Fibroblast of peridontal ligament (primary cell): ENCODE measurements around the gene MAGI3.
"Not testable (repeated sequence)": the region's sequence is repeated elsewhere in the genome, so short reads cannot be mapped to it uniquely, and the experiment has no call there.

Source experiments
- DNase-seq: peaks from one replicate; pipeline ENCODE4 v3.0.0-alpha.2; 2010; ENCODE audit errors: extremely low read depth

The MAGI3 gene

GRCh38 chr1:113515498-113515897 is 125.2 kb downstream of the MAGI3 start:
- no peak for DNase-seq

DNA sequence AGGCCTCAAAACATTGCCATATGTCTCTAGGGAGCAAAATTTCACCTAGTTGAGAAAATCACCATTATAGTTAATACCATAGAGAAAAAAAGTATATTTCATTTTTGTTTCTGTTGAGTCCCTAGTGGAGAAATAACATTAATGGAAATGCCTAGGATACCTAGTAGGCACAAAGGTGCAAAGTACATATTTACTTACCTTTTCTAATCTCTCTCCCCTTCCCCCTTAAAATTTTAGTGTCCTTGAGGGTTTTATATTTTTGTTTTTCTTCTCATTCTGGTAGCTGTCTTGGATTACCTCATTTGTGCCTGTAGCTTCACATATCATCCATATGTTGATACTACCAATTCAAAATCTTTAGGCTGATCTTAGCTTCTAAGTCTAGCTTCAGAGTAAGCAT is 127.0 kb downstream of the MAGI3 start:
- DNase-seq = no peak

GRCh38 chr1:113517983-113518382 is 127.7 kb downstream of the MAGI3 start:
- no peak for DNase-seq

- peak; percentile 49 for DNase-seq
Observed at GRCh38 chr1:113519556-113519955, 129.2 kb downstream of the MAGI3 start.

- peak; percentile 27 for DNase-seq
Observed at GRCh38 chr1:113530021-113530420, 139.7 kb downstream of the MAGI3 start.

DNA sequence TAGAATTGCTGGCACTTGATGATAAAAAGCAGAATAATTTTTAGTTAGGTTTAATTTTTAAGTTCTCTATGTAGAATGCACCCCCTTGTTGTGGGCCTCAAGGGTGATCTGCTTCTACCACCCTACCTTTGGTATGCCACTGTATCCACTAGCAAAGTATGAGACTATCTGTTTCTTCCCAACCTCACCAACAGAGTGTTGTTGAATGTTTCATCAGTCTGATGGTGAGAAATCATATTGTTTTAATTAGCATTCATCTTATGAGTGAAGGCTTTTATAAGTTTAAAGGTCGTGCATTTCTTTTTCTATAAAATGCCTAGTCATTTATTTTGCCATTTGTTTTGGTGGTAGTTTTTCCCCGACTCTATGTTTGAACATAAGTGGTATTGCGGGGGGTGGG is 141.0 kb downstream of the MAGI3 start:
- DNase-seq = peak; percentile 43

- DNase-seq = no peak
Observed at GRCh38 chr1:113533061-113533460, 142.7 kb downstream of the MAGI3 start.

DNA sequence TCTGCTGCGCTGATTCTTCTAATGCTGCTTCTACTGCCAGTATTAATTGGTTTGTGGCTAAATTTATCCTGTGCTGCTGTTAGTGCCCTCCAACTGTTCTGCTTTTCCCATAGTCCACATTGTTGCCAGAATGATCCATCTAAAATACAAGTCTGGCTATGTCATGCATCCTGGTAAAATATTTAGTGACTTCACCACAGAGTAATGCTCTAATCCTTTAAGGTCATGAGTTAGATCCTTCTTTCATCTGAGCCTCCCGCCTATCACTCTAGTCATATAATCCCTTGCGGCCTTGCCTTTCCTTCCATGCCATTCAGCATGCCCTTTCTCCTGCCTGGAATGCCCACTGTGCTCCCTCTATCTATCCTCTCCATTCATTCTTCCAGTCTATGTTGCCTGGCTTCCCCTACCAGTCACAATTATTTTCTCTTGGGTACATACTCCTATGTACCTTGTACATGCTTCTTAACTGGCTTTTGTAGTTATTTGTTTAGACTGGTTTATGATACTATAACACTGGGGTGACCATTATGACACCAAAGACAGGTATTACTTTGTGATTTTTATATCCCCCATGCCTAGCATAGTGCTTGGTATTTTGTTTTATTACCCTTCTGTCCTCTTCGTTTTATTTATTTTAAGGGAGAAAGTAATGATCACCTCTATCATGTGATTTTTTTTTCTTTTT is 144.0 kb downstream of the MAGI3 start:
- DNase-seq = peak; percentile 81

GRCh38 chr1:113534875-113535274 is 144.6 kb downstream of the MAGI3 start:
- DNase-seq = peak; percentile 86

- peak; percentile 78 for DNase-seq
Observed at GRCh38 chr1:113536182-113536780, 146.0 kb downstream of the MAGI3 start.

DNA sequence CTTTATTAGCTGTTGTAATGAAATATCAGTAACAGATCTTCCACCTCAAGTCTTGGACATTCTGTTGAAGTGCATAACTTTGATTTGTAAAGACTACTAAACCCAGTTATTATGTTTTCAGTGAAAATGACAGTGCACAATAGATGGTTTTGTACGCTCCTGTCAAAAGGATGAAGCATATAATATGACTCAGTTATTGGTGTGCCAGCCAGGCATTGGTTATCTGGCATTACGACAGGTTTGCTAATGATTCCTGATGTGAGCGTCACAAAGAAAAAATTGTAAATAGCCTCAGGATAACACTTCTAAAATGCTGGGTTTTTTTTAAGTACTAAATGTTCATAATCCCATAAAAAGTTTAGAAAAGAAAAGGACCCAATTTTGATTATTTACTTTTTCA is 147.9 kb downstream of the MAGI3 start:
- DNase-seq = no peak

- DNase-seq = no peak
Observed at GRCh38 chr1:113540335-113540734, 150.0 kb downstream of the MAGI3 start.

DNA sequence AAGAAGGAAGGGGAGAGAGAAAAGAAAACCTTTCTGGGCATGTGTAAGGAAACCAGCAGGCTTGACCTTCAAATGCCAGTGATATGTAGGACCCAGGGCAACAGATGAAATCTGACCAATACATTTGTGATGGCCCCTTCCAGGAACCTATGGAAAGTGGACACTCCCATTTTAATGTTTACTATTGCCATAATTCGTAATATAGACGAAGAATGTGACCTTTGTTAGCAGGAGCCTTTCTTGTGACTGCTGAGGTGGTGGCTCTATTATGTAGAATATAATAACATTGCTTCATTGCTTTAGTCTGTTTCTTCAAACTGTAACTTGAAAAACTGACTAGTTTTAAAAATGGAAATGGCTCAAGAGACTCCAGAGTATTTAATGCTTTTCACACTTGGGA is 150.8 kb downstream of the MAGI3 start:
- no peak for DNase-seq

DNA sequence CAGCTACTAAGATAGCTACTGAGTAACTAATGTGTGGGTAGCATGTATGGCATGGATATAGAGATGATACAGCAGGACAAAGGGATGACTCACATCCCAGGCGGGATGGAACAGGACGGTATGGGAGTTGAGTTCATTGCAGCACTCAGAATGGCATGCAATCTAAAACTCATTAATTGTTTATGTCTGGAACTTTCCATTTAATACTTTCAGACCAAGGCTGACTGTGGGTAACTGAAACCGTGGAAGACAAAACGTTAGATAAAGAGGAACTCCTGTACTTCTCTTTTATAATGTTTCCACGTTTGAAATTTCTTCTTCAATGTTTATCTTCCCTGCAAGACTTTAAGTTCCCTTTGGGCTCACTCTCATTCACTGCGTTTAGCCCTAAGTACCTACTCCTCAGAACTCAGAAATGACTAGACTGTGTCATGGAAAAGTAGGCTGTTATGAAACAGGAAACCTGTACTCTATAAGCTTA is 151.9 kb downstream of the MAGI3 start:
- DNase-seq = peak; percentile 63

- no peak for DNase-seq
Observed at GRCh38 chr1:113543110-113543509, 152.8 kb downstream of the MAGI3 start.

GRCh38 chr1:113545210-113545609 is 154.9 kb downstream of the MAGI3 start:
- no peak for DNase-seq

DNA sequence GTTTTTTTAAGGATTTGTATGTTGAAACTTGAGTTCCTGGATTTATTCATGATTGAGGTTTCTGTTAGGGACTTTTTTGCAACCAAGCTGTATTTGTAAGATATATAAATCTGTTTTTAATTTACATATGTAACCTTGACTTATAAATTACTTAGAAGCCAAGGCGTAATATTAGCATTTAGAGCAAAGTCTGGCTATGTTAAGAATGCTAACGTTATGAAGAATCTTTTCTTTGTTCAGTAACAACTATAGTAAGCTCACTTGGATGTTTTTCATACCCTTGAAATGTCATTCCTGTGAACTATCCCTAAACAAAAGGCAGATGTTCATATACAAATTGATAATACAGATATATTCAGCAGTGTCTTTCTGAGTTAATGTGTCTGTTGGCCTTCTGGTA is 155.3 kb downstream of the MAGI3 start:
- no peak for DNase-seq

DNA sequence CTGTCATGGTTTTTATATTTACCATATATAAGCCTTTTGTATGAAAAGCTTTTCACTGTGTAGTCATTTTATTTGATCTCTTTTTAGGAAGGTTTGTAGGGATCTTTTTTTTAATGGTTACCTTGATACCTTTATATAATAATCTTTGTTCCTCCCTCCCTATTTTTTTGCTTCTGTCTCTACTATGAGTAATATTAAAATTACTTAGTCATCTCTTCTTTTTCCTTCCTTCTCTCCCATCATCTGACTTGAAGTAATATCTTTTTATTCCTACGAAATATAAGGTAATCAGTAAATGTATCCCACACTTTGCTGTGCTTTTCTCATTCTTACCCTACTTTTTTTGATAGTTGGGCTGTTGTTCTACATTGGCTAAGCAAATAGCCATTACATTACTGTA is 161.4 kb downstream of the MAGI3 start:
- DNase-seq = no peak

DNA sequence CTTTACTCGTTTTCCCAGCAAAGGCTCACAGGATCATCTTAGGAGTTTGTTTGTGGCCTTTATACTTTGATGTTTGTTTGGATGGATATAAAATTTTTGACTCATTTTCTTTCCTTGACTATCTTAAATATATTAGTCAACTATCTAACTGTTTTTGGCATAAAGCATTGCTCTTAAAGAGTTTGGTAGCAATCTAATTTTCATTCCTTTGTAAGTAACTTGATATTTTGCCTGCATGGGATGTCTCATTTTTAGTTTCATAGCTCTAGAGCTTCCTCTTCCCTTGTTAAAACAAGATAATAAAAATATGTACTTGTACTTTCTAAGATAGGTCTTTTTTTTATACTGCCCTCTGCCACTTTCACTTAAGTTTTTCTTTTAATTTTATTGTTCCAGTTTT is 161.9 kb downstream of the MAGI3 start:
- DNase-seq = peak; percentile 52

- DNase-seq = no peak
Observed at GRCh38 chr1:113557187-113557586, 166.9 kb downstream of the MAGI3 start.

DNA sequence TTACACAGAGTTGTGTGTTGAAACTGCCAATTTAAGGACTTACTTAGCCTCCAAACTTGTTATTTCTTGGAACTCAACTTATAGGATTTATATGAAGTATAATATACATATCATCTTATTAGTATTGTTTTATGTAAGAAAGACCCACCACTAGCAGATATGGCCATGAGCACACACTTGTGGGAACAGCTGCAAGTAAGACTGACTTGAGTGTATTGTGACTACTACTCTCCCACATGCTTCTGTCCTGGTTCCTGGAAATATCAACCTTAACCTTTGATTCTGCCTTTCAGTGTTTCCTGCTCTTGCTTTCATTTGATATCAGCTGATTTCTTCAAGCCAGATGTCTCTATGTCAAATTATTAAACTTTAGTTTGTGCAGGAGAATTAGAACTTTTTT is 175.3 kb downstream of the MAGI3 start:
- DNase-seq = no peak

DNA sequence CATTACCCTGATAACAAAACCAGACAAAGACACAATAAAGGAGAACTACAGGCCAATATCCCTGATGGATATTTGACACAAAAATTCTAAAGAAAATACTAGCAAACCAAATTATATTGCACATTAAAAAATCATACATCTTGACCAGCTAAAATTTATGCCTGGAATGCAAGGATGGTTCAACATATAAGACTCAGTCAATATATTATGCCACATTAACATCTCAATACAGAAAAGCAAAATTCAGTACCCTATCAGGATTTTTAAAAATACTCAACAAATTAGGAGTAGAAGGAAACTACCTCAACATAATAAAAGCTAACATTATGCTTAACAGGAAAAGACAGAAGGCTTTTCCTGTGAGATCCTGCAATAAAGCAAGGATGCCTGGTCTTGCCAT is 177.1 kb downstream of the MAGI3 start:
- DNase-seq = no peak

DNA sequence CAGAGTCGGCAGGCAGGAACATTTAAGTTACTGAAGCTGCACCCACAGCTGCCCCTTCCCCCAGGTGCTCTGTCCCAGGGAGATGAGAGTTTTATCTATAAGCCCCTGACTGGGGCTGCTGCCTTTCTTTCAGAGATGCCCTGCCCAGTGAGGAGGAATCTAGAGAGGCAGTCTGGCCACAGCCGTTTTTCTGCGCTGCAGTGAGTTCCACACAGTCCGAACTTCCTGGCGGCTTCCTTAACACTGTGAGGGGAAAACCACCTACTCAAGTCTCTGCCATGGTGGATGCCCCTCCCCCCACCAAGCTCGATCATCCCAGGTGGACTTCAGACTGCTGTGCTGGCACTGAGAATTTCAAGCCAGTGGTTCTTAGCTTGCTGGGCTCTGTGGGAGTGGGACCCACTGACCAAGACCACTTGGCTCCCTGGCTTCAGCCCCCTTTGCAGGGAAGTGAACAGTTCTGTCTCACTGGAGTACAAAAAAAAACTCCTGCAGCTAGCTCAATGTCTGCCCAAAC is 185.5 kb downstream of the MAGI3 start:
- not testable (repeated sequence) for DNase-seq
